ENCODE measurements around the gene SNTB2.
"Not testable (repeated sequence)": the region's sequence is repeated elsewhere in the genome, so short reads cannot be mapped to it uniquely, and the experiment has no call there.

SNTB2 gene

GRCh38 chr16:69236319-69236718 is 49.4 kb downstream of the SNTB2 start:
- no peak for DNase-seq (ENCODE audit: low read depth)

- no peak for DNase-seq (ENCODE audit: low read depth)
These were observed 50.3 kb downstream of the SNTB2 start for GRCh38 chr16:69237296-69237695.

- DNase-seq (ENCODE audit: low read depth): no peak
These were observed 52.9 kb downstream of the SNTB2 start for GRCh38 chr16:69239851-69240250.

DNA sequence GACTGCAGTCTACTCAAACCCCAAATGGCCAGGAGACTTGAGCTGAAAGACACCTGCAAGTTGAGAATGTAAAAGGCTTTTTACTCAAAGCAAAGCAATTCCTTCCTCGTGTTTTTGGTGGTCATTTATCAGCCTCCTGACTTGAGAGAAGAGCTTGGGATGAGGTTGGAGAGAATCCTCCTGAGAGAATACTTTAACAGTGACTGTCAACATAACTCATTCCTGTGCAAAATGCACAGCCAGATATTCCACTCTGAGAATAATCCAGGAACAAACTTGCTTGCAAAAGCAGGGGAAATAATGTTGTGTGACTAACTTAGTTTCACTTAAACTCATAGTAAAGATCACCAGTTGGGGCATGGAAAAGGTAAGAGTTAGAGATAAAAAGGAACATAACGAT is 53.4 kb downstream of the SNTB2 start:
- no peak for DNase-seq (ENCODE audit: low read depth)

GRCh38 chr16:69241926-69242325 is 55.0 kb downstream of the SNTB2 start:
- no peak for DNase-seq (ENCODE audit: low read depth)

DNA sequence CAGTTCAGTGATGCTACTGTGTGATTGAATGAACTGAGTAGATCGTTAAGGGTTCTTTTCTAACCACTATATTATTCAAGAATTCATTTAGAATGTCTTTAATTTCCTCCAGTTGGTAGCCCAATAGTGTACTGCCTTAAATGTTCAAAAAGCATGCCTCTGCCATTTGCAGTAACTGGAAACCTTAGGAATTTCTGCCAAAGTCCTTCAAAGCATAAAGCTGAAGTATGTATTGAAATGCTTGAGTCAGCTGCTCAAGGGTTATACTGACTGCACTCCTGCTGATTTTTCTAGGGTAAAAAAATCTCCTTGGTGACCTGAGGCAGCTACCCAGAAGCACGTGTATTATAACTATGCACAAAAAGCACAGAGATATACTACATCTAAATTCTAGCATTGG is 56.5 kb downstream of the SNTB2 start:
- DNase-seq (ENCODE audit: low read depth): no peak

GRCh38 chr16:69244336-69244735 is 57.4 kb downstream of the SNTB2 start:
- no peak for DNase-seq (ENCODE audit: low read depth)

GRCh38 chr16:69250081-69250480 is 63.1 kb downstream of the SNTB2 start:
- no peak for DNase-seq (ENCODE audit: low read depth)

GRCh38 chr16:69253870-69254341 is 66.9 kb downstream of the SNTB2 start:
- no peak for DNase-seq (ENCODE audit: low read depth)

GRCh38 chr16:69259428-69259764 is 72.4 kb downstream of the SNTB2 start:
- DNase-seq (ENCODE audit: low read depth): not testable (repeated sequence)

DNA sequence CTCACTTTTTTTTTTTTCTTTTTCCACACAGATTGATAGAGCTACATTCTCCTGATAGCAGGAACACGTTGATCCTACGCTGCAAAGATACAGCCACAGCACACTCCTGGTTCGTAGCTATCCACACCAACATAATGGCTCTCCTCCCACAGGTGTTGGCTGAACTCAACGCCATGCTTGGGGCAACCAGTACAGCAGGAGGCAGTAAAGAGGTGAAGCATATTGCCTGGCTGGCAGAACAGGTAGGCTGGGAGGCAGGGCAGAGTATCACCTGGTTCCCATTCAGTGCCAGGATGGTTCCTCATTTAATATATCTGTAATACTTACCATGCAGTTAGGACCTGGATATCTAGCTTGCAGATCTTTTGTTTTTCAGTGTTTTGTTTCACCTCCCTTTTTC is 73.1 kb downstream of the SNTB2 start:
- no peak for DNase-seq (ENCODE audit: low read depth)

- DNase-seq (ENCODE audit: low read depth): no peak
These were observed 73.5 kb downstream of the SNTB2 start for GRCh38 chr16:69260506-69260905.

DNA sequence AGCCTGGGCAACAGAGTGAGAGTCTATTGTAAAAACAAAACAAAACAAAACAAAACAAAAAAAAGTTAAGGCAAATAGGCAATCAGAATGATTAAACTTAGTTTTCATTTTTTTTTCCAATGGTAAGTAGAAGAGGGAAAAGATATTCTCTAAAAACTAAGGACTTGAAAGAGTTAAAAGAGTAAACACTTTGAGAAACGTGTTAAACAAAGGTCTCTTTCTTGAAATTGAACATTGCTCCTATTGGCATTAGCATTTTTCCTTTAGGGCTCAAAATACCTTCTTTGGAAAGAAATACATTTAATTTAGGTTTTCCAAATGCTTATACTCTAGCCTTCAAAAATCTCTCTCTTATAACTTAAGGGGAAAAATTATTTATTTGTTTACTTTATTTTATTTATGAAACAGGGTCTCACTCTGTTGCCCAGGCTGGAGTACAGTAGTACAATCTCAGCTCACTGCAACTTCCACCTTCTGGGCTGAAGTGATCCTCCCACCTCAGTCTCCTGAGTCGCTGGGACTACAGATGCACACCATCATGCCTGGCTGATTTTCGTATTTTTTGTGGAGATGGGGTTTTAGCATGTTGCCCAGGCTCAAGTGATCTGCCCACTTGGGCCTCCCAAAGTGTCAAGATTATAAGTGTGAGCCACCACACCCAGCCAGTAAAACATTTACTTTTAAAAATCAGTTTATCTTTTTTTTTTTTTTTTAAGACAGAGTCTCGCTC is 79.5 kb downstream of the SNTB2 start:
- no peak for DNase-seq (ENCODE audit: low read depth)

DNA sequence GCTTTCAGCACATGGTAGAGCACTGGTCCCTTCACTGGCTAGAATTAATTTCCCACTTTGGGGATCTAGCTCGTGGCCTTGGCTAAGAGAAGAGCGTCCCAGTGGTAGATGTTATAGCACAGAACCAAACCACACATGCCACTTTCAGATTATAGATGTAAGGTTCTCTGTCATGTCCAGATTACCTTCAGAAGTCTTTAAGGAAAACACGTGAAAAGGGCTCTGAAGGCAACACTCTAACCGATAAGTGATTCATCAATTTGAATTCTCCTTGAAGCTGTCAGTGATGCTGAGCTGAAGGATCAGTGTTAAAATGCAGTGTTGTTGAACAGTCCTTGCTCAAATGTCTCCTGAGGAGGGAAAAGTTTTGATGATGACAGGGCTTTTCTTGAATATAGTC is 80.7 kb downstream of the SNTB2 start:
- no peak for DNase-seq (ENCODE audit: low read depth)

- DNase-seq (ENCODE audit: low read depth): no peak
These were observed 83.4 kb downstream of the SNTB2 start for GRCh38 chr16:69270395-69270794.

GRCh38 chr16:69270831-69271230 is 83.9 kb downstream of the SNTB2 start:
- DNase-seq (ENCODE audit: low read depth): no peak

DNA sequence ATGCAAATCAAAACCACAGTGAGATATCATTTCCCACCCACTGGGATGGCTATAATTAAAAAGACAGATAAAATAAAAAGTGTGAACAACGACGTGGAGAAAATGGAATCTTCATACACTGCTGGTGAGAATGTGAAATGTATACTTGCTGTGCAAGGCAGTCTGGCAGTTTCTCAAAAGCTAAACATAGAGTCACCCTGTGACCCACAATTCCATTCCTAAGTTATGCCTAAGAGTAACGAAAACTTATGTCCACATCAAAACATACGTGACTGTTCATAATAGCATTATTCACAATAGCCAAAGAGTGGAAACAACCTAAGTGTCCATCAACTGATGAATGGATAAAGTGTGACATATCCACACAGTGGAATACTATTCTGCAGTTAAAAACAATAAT is 86.0 kb downstream of the SNTB2 start:
- peak; percentile 67 for DNase-seq (ENCODE audit: low read depth)

DNA sequence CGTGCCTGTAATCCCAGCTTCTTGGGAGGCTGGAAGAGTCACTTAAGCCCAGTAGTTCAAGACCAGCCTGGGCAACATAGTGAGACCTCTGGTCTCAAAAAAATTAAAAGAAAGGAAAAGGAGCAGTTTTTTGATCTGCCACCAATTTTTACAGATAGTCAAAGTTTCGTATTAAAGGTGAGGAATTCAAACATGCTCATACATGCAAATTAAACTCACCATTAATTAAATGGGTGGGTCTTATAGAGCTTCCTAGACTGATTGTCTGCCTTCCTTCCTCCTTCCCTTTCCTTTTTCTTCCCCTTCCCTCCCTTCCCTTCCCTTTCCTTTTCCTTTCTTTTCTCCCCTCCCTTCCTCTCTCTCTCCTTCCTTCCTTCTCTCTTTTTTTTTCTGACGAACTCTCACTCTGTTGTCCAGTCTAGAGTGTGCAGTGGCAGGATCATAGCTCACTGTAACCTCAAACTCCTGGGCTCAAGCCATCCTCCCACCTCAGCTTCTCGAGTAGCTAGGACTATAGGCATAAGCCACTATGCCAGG is 87.8 kb downstream of the SNTB2 start:
- DNase-seq (ENCODE audit: low read depth): no peak

DNA sequence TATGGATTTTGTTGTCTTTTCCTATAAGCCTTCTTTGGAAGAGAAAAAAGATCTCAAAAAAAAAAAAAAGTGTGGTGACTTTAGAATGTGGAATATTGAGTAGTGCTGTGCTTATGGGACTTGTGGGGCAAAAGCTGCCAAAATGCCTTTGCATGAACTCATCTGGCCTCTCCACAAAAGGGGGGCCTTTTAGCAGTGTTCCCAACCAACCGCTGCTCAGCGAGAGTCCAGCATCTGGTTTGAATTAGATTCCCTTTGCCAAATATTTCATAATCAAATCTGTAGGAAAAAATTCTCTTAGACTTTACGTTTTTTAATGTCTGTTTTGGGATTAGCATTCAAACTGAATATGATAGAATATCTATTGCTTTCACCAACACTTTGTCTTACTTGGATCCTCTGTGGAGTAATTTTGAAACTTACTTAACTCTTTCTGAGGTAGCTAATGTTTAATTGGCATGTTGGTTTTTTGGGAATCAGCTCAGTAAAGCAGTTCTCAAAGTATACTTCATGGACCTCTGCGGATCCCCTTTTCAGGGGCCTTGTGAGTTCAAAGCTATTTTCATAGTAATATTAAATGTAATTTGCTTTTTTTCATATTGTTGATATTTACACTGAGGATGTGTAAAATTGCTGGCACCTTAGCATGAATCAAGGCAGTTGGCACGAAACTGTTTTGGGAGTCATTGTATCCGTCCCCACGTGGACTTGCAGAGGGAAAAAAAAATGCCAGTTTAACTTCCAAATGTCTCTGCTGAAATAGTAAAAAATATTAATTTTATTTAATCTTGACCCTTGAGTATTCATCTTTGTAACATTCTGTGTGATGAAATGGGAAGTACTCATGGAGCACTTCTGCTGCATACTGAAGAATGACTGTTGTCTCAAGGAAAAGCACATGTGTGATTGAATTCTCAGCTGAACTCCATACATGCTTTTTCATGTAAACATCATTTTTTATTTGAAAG is 89.5 kb downstream of the SNTB2 start:
- DNase-seq (ENCODE audit: low read depth): peak; percentile 93

GRCh38 chr16:69277413-69277812 is 90.4 kb downstream of the SNTB2 start:
- no peak for DNase-seq (ENCODE audit: low read depth)

DNA sequence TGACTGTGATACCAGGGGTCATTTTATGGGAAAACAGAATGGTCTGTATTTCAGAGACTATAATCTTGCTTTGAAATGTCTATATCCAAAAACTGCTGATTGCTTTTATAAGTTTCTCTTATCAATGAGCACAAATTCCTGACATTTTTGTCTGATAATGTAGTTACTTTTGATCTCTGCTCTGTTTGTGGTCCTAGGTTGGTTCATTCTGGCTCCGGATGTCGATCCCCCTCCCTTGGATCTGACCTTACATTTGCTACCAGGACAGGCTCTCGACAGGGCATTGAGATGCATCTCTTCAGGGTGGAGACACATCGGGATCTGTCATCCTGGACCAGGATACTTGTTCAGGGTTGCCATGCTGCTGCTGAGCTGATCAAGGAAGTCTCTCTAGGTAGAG is 96.9 kb downstream of the SNTB2 start:
- DNase-seq (ENCODE audit: low read depth): no peak

DNA sequence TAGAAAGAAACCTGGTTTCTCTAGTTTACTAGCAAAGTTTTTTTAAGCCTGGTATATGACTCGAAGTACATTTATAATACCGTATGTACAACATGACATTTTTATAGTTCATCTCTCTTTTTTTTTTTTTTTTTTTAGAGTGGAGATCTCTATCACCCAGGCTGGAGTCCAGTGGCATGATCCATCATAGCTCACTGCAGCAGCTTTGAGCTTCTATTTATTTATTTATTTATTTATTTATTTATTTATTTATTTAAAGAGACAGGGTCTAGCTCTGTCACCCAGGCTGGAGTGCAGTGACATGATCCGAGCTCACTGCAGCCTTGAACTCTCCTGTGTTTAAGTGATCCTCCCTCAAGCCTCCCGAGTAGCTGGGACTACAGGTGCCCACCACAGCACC is 98.3 kb downstream of the SNTB2 start:
- no peak for DNase-seq (ENCODE audit: low read depth)
